ENCODE measurements around the gene ASXL1.

DNA sequence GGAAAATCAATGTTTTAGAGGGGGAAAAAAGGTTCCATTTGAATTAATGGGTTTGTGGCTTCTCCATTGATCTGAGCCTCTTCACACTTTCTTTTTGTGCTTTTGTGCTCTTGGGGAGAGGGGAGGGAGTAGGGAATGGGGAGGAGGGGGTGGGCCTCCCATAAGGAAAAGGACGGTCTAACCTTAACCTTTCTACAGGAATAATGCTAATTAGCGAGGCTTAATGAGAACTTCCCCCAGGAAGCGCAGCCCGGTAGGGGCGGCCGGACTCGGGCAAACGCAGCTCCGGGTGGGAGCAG, 124.0 kb downstream of the ASXL1 start:
- TF ChIP-seq, protein P1, sequence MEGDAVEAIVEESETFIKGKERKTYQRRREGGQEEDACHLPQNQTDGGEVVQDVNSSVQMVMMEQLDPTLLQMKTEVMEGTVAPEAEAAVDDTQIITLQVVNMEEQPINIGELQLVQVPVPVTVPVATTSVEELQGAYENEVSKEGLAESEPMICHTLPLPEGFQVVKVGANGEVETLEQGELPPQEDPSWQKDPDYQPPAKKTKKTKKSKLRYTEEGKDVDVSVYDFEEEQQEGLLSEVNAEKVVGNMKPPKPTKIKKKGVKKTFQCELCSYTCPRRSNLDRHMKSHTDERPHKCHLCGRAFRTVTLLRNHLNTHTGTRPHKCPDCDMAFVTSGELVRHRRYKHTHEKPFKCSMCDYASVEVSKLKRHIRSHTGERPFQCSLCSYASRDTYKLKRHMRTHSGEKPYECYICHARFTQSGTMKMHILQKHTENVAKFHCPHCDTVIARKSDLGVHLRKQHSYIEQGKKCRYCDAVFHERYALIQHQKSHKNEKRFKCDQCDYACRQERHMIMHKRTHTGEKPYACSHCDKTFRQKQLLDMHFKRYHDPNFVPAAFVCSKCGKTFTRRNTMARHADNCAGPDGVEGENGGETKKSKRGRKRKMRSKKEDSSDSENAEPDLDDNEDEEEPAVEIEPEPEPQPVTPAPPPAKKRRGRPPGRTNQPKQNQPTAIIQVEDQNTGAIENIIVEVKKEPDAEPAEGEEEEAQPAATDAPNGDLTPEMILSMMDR (IDR thresholded peaks at IDR 0.05; ENCODE audit: low read length) = no peak
- TF ChIP-seq EZH2 (IDR thresholded peaks at IDR 0.05; ENCODE audit: borderline replicate concordance, low read length) = no peak
